ENCODE measurements around the gene PPP2R2B.
A peak's percentile ranks its signal among the peaks of the same experiment; 100 is the strongest.

PPP2R2B gene

DNA sequence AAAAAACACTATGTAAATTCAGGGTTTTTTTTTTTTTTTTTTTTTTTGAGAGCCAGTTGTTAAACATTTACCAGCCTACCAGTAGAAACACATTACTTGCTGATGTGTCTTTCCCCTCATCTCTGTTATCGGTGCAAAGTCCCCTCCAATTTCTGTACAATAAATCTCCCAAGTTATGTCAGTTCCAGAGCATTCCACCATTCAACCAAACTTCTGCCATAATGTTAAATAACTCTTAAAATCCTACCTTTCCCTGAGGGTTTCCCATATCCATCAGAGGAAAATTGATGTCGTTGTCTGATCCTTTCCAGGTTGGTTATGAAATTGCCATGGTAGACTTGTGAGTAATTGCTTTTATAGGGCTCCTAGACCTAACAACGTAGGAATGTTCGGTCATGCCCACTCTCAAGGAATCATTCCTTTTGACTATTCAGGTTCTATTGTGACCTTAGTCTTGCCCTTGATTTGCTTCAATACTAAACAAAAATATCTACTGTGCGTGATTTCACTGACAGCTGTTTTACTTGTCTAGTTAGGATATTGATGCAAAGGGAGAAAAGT, 5.6 kb upstream of the PPP2R2B start:
- DNase-seq, result no peak

DNA sequence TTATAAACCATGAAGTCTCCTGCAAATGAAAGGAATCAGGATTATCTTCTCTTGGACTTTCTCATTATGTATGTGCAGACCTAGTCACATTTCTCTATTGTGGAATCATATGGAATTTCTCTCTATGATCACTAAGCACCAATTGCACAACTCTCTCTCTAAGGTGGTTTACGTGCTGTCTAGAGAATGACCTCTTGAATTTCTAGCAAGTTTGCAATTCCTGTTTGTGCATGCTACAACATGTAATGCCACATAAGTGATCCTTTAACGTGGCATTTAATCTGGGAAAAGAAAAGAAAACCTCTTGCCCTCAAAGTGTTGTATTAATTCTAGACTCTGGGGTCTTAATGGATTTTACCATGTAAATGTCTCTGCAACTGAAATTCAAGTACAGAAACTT, 5.0 kb upstream of the PPP2R2B start:
- DNase-seq, result no peak

DNA sequence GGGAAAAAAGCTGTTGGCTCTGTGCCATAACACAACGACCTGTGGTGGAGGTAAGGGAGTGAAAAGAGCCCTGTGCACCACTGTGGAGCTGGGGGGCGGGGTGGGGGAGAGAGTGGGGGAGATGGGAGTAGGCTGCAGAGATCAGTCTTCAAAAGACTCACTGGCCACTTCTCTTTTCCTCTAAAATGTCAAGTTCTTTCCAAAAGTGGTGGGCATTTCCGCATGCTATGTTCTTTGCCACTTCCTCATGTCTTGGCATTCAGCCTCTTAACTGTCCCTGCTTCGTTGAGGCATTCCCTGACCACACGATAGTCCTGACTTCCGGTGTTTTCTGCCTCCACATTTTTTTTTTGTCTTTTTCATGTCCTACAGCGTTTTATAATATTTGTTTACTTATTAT, 2.4 kb upstream of the PPP2R2B start:
- peak; percentile 72 for DNase-seq

DNA sequence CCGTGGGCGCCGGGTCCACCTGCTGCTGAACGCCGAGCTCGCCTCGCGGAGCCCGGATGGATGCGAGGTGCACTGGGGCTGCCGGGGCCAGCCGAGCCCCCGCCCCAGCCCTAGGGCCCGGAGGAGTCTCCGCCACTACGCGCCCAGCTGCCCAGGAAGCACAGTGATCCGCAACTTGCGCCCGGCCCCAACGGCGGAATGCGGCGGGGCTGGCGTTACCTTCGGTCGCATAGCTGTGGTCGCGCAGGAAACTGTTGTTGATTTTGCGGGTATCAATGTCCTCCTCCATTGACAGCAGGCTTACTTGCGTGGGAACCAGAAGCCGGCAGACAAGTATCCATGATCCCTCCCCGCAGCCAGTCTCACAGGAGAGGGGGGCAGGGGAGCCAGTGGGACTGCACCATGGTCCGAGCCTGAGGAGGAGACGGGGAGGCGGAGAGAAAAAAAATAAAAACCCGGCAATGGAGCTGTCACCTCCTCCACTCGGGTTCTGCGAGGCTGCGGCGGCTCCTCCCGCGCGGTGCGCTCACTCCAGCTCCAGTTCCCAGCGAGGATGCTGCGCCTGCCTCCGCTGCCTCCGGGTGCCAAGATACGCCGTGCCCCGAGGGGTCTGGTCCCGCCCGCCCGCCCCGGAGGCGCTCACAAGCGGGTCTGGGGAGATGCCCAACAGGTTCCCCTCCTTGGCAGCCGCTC, 628 bp downstream of the PPP2R2B start:
- peak in 1 of 2 experiments; percentile 16 for DNase-seq

DNA sequence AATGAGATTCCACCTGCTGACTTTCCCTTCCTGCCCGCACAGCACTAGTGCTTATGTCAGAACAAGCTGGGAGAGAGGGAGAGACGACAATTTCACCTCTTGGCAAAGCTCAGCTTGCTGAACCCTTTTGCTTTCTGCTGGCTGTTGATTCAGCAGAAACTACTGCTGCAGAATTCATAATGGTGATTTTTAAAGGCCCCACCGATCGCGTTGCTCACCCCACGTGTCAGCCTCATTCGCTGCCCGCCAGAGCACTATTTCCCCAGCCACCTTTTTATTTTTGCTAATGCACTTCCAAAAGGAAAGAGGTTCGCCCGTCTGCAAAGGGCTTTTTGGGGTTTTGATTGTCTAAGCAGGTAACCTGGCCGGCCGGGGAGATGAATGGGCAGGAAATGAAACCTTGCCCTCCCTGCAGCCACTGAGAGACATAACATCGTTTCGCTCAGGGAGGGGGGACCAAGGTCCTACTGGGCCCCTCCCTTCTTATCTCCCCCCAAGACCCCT, 1.3 kb downstream of the PPP2R2B start:
- no peak for DNase-seq

DNA sequence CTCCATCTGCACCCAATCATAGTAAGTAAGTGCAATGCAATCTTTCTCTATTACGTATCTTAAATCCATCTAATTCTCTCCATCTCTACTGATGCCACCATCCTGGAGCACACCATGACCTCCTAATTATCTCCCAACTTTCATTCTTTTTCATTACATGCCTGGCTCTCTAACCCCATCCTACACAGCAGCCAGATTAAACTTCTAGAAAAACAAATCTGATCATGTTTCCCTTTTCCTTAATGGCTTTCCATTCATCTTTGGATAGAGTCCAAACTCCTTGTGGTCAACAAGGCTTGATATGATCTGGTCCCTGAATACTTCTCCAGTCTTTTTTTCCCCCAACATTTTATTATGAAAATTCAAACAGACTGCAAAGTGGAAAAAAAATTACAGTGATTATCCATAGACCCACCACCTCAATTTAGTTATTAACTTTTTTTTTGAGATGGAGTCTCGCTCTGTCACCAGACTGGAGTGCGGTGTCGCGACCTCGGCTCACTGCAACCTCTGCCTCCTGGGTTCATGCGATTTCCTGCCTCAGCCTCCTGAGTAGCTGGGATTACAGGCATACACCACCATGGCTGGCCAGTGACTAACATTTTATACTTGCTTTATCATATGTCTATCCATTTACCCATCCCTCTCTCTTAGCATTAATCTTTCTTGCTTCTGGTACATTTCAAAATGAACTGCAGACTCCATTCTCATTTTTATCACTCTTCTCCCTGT, 5.2 kb downstream of the PPP2R2B start:
- no peak for DNase-seq

DNA sequence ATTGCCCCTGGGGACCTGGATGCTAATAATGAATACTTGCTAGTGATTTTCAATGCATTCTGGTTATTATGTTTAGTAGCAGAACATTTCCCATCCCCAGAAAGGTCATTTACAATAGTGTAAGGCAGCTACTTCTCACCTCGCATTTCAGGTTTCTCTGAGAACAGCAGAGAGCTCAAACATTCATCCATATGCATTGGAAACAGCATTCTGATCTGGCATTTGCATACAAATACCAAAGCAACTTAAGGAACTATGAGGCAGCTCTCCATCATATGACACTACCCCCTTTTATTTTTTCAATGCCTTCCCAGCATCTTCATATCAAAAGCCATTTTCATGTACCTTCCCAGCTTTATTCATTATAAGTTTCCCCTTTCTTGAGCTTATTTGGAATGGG, 6.4 kb downstream of the PPP2R2B start:
- DNase-seq, result no peak

DNA sequence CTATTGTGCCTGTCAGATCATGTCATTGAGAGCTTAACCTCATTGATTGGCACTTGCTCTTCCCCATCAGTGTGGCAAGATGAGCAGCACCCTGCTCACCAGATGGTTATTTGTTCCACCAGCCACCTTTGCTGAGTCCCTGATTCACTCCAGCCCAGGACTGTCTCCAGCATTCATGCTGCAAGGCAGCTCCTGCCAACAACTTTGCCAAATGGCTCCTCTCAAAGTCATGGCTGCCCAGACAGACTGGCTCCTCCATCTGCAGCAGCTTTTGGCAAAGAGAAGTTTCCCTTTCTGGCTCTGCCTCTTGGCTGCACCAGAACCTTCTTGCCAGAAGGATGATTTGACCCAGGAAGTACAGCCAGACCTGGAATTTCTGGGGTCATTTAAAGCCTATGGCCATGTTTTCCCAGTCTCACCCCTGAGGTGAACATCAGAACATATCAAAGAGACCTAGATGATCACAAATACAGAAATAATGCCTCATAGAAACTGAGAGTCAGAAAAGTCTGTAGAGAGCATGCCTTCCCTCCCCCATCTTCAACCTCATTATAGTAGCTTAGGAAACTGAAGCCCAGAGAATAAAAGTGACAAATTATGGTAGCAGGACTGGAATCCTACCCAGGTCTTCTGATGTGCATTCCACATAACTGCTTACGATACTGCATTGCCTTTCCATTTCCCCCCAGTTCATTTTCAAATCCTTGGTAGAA, 10.4 kb downstream of the PPP2R2B start:
- DNase-seq, result no peak

DNA sequence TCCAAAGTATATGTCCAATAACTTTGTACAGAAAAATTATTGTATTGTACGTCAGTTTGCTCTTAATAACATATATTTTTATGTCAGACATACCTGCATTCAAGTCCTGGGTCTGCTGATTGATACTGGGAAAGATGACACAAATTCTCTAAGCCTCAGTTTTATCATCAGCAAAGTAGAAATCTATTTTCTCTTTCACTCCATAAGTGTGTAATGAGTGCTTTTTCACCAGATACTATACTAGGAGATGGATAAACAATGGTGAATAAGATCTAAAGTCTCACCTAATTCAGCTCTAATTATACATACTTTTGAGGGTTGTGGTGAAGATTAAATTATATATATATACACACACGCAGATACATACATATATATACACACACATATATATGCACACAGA, 12.3 kb downstream of the PPP2R2B start:
- DNase-seq, result no peak

DNA sequence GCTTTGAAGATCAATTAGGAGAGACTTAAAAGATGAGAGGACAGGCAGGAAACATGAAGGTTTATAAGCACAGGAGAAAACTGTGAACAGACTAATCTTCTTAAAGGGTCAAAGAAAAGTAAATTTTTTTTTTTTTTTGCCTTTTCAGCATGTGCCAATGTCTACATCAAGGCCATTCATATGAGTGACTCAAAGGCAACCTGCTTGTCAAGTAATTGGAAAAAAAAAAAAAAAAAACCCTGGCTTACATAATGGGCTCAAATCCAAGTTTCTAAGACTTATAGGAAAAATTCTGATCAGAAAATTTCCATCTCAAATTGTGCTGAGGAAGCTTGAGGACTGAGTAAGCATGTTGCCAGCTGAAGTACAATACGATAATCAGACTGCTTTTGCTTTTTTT, 15.9 kb downstream of the PPP2R2B start:
- no peak for DNase-seq

DNA sequence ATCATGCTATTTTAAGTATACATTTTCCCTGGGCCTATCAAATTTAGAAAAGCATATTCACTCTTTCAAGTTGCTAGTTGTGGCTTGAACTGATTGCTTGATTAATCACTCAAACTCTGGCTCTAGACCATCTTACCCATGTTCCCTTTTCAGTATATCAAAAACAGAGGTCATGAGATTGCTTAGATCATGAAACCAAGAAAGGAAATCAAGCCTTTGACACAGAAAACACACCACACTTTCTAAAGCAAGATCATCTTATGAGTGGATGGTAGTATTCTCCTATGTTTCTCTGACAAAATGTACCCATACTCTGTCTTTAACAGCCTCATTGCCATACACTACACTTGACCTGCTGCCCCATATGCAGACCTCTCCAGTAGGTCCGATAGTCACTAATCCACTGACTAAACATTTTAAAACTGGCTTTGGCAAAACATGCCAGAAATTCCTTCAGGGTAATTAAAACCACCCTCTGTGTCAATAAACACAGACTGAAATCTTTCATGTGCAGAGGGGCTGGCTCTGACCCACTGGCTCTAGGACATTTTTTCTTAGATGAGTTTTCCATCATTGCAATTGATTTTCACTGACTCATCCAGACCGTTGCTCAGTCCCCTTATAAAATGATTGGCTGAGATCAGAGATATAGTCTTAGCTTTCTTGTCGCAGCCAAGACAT, 18.2 kb downstream of the PPP2R2B start:
- no peak for DNase-seq

DNA sequence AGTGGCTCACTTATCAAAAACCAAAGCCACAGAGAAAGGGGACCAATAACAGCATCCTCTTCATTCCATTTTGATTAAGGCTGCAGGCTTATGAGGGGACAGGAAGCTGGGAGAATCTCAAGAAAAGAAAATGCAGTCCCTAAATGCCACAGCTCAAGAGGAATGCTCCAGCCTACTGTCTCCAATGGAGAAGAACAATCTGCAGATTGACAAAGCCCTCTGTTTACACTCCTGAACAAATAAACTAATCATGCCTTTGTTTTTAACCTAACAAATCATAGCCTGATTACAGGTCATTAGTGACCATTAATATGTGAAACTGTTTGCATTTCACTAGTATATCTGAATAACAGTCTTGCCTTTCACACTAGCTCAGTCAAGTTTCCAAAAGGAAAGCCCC, 26.5 kb downstream of the PPP2R2B start:
- no peak for DNase-seq

DNA sequence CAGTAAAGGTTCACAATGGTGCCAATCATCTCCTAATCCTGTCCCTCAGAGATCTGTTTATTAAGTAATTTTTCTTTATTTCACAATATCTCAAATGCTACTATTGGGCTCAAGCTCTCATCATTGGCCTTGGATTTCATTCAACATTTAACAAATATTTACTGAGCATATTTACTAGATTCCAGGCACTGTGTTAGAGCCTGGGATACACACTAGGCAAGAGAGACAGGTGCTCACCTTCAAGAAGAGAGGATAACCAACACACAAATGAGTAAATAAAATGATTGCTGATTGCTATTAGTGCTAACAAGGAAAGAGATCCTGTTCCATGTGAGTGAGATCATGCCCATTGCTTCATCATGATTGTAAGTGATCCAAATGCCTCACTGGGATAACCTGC, 27.4 kb downstream of the PPP2R2B start:
- DNase-seq, result no peak

DNA sequence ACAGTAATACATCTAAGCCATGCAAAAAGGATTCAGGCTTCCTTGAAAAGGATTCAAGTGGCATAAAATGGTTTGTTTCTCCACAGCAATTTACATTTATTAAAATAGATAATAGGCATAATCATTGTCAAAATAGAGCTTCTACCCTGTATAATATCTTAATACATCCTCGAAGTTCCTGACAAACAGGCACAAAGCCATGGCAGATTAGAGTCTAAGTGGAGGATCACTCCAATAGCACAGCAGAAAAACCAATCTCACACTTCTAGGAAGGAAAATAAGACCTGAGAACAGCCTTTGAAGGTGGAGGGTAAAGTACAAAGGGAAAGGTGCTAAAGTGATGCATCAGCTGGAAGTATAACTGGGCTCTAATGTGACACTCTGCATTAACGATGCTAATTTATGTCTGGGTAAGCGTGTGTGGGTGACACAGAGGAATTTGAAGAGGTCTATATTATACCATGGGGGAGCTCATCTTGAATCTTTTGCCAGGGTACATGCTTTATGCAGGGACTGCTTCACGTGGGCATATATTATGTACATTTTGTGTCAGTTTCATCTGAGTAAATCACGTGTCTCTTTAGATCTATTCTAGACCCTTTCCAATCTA, 28.8 kb downstream of the PPP2R2B start:
- no peak for DNase-seq

DNA sequence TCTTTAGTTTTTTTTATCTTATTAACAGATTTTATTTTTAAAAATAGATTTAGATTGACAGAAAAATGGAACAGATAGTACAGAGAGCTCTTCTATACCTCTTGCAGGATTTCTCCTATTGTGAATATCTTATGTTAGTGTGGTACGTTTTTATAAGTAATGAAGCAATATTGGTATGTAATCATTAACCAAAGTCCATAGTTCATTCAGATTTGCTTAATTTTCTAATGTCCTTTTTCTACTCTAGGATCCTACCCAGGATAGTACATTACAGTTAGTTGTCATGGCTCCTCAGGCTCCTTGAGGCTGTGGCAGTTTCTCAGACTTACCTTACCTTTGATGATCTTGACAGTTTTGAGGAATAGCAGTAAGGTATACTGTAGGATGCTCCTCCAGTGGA, 30.4 kb downstream of the PPP2R2B start:
- no peak for DNase-seq

DNA sequence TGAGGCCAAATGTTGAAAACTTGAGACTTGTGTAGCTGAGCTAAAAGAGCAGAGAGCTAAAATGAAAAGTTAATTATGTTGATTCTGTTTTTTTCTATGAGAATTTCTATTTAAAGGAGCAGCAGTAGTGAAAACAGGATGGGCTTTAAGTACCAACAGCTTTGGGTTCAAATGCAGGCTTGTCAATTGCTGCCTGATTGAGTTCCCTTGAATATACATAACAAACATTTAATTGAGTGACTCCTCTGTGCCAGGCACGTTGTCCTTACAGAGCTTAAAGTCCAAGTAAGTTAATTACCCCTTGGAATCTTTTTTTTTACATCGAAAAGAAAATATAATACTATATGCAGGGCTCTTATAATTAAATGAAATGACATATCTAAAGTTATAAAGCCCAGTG, 38.5 kb downstream of the PPP2R2B start:
- DNase-seq, result no peak

DNA sequence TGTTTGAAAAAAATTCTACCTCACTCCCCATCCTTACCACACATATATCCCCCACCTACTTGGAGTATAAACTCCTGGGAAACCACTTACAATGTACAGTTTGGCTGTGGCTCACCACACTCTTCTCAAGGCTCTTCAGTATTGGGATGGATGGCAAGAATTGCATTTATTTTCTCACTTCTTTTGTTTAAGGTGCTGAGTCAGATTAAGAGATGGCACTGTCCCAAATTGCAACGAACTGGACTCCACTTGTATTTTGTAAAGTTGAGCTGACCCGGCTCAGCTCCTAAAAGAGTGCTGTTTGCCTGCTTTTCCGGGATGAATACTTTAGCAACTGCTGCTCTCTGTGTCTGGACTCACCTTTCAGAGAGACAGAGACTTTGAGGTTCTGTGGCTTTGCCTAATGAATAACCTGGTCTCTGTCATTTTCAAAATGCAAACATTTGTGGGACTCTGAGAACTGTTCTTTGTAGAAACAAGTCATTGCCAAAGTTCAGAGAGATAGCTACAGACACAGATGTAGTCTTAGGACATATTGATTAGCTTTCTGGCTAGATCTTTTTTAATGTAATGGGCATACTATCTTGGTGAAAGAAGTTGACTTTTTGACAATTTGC, 42.2 kb downstream of the PPP2R2B start:
- DNase-seq, result no peak

DNA sequence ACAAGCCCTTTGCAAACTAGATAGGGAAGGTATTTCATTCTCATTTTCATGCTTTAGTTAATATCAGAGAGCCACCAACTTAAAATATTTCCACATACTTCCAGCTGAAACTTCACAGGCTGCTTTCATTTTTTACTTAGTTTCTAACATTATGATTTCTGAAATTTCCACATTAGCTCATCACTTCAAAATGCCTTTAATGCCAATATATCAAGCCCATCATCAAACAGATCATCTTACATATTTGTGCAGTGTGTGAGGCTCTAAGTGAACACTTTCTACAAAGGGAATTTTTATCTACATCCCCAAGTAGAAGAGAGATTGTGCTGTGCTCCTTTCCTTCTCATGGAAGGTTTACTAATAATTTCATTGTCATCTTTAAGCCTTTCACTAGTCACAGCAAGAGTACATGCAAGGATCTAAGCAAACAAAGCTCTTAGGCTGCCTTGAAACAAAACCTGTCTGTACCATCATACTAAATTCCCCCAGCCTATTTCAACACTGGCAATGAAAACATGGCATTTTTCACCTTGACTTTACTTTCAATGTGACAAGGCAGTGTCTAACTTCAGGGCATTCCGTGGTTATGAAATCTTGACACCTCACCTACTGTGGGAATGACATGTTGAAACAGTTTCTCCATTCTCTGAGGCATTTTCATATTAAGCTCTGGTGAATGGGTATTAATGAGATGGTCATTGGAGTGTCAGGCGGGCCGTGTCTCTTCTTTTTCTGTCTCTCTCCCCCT, 45.4 kb downstream of the PPP2R2B start:
- no peak for DNase-seq

DNA sequence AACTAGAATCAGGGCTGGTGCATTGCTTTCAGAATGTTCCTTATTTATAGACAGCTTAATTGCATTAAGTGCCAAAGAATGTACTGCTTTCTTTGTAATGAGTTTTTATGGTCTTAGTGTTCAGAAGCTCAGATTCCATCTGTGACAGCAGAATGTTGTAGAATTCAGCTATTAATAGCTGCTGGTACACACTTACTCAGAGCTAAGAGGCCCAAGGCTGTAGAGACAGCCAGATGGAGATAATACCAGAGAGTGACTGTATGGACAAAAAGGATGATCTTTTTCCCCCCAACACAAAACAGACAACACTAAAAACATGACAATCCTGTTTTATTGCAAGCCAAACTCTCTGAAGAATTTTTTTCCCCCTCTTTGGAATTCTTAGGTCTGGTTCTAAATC, 50.2 kb downstream of the PPP2R2B start:
- no peak for DNase-seq

DNA sequence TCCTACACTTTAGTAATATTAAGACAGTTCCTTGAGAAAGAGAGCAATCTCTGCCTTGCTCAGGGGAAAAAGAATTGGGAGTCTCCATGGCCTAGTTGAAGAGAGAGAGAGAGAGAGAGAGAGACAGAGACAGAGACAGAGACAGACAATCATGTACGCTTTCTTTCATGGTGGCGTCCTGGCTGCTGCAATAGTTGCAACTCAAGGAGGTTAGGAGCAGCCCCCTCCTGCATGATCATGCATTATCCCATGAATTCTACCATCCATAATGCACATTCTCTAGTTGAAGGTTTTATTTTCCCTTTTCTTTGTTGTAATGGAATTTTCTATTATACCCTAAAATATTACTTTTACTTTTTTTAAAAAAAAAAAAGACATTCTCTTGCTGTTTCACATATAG, 50.7 kb downstream of the PPP2R2B start:
- DNase-seq, result no peak

DNA sequence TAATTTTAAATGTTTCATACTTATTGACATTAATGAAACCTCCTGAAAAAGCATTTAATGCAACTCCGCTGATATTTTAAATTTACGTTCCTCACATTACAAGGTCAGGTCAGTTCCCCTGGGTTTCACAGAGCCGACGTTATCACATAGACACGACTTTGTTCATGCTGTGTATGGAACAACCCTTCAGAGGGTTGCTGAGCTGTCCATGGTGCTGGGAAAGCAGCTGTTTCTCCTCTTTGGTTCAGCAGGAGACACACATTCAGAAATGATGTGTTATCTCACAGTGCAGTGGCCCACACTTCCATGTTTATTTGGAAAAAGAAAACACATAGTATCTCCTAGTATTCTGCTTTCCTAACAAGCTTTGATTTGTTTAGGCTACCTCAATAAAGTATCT, 53.5 kb downstream of the PPP2R2B start:
- DNase-seq, result peak; percentile 3 to 9
